ENCODE data around the gene TPD52L2.
"Not testable (repeated sequence)": the region's sequence is repeated elsewhere in the genome, so short reads cannot be mapped to it uniquely, and the experiment has no call there.

TPD52L2 gene

DNA sequence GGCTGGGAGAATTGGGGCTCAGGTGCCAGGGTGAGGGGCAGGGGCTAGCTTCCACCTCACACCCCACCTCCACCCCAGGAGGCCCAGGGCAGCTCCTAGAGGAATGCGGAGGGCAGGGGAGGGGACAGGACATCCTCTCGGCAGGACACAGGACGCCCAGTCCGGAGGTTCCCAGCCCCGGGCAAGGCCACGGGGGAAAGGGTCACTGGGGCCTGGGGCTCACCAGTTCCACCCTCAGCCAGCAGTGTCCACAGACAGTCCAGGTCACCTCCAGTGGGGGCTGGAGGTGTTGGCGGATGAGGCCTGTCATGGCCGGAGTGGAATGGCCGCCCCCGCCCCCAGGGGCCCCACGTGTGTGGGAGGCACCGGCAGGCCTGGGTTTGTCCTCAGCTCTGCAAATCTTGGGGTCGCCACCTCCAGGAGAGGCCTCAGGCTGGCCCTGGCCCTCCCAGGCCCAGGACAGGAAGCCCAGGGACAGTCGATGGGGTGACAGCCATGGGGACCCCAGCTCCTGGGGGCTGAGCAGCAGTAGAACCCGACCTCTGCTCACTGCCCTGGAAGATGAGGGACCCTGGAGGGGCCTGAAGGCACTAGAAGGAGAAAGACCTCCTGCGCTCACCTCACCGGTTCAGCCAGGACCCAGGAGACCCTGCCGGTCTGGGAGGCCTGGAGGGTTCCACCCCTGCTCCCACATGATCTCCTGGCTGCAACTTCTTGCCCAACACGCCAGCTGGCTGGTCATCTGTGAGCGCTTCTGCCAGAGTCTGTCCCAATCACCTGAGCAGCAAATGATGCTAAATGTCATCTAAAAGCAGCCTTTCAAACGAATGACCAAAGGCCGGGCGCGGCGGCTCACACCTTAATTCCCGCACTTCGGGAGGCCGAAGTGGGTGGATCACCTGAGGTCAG lies 16.8 kb upstream of the TPD52L2 start:
- peaks cover 2 to 70% (median 65%) of the 10 kb centered on the region in 4 experiments for H3K4me1 ChIP-seq (ENCODE audit: control extremely low read depth in 1 of 4, control insufficient read depth in 4 of 4, insufficient read depth in 4 of 4, low read length in 3 of 4)
- CTCF ChIA-PET, result interaction anchor here (0.7 to 1.8 kb wide), 3 partner anchors 11 to 311 kb away, joined by 3 to 5 read pairs (median 3); partner anchors contain the start of gene PTK6
- POLR2A ChIA-PET, result interaction anchor here (1.2 kb wide), 1 partner anchor 11 kb away, joined by 8 read pairs; no protein-coding TSS in a partner anchor
- no peaks in the 10 kb centered on the region for H3K36me3 ChIP-seq (ENCODE audit: control insufficient read depth in 4 of 4, insufficient read depth in 4 of 4, low read length in 3 of 4)
- H3K4me3 ChIP-seq (ENCODE audit: control insufficient read depth in 1 of 7, extremely low read depth in 1 of 7, insufficient read depth in 4 of 7, low read depth in 2 of 7, low read length in 6 of 7), result peak overlapping the region in 4 of 7 experiments; percentile 28 to 48 (median 40)
- WGBS (ENCODE audit: insufficient coverage), result 64% methylated on average over 21 of the region's 28 CpGs
- no peaks in the 10 kb centered on the region for H3K9me3 ChIP-seq (ENCODE audit: control extremely low read depth in 1 of 5, control insufficient read depth in 4 of 5, insufficient read depth in 2 of 5, low read depth in 1 of 5, low read length in 4 of 5)
- H3K27ac ChIP-seq (ENCODE audit: insufficient read depth in 1 of 2, low read depth in 1 of 2, low read length in 2 of 2, poor library complexity in 1 of 2, severe bottlenecking in 2 of 2), result peak overlapping the region in 1 of 2 experiments; percentile 34
- no peak for DNase-seq
- no peaks in the 10 kb centered on the region for H3K27me3 ChIP-seq (replicated peaks in 2 of 5; ENCODE audit: control insufficient read depth in 4 of 5, insufficient read depth in 5 of 5, low read length in 4 of 5)

DNA sequence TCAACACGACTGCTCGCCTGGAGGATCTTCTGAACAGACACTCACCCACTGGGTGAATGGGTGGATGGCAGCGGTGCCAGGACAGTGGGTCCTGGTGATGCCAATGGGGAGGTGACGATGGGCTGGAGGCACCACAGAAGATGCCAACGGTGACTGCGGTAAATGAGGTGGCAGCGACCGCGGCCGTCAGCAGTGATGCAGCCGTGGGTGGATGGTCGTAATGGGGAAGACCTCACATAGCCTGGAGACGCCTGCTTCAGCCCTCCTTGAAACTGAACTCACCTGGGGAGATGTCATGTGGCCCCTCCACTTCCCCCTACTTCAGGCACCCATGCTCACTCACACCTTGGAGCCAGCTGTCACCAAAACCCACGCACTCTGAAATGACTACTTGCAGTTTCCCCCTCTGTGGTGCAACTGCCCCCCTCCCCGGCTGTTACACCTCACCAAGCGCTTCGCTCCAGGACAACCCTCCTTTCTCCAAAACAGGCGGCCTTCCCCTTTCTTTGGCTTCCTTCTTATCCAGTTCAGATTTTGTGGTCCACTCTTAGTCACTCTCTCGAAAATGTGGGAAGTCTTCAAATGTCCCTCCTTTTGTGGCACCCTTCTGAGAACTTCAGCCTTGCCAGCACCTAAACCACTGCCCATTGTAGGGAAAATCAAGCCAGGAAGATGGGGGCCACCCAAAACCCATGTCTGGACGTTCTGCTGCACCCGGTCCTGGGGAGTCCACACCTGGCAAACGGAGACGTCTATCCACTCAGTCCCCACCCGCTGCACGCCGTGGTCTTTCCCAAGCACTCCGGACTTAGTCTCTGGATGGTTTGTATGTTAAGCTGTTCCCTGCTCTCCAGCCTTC lies 14.2 kb upstream of the TPD52L2 start:
- ChIA-PET POLR2A (no interaction called here), CTCF (interaction anchor here (1.2 kb wide), 1 partner anchor 10 kb away, joined by 3 read pairs; no protein-coding TSS in a partner anchor)
- Histone ChIP-seq H3K27ac (ENCODE audit: insufficient read depth in 1 of 2, low read depth in 1 of 2, low read length in 2 of 2, poor library complexity in 1 of 2, severe bottlenecking in 2 of 2) (no peak overlapping the region), H3K4me3 (ENCODE audit: control insufficient read depth in 1 of 7, extremely low read depth in 1 of 7, insufficient read depth in 4 of 7, low read depth in 2 of 7, low read length in 6 of 7) (no peak overlapping the region), H3K4me1 (ENCODE audit: control extremely low read depth in 1 of 4, control insufficient read depth in 4 of 4, insufficient read depth in 4 of 4, low read length in 3 of 4) (peaks cover 2 to 72% (median 67%) of the 10 kb centered on the region in 4 experiments), H3K27me3 (replicated peaks in 2 of 5; ENCODE audit: control insufficient read depth in 4 of 5, insufficient read depth in 5 of 5, low read length in 4 of 5) (no peaks in the 10 kb centered on the region), H3K9me3 (ENCODE audit: control extremely low read depth in 1 of 5, control insufficient read depth in 4 of 5, insufficient read depth in 2 of 5, low read depth in 1 of 5, low read length in 4 of 5) (no peaks in the 10 kb centered on the region), H3K36me3 (ENCODE audit: control insufficient read depth in 4 of 4, insufficient read depth in 4 of 4, low read length in 3 of 4) (no peaks in the 10 kb centered on the region)
- DNase-seq, result peak in 2 of 3 donors; percentile 75 to 77
- 75% methylated on average over 22 of the region's 27 CpGs for WGBS (ENCODE audit: insufficient coverage)

DNA sequence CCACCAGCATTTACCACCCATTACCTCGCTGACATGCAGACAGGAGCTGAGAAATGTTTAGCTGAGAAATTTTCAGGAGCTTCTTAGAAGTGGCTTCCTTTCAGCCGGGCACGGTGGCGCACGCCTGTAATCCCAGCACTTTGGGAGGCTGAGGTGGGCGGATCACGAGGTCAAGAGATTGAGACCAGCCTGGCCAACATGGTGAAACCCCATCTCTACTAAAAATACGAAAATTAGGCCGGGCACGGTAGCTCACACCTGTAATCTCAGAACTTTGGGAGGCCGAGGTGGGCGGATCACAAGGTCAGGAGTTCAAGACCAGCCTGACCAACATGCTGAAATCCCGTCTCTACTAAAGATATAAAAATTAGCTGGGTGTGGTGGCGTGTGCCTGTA lies 13.5 kb upstream of the TPD52L2 start:
- CTCF ChIA-PET, result interaction anchor here (1.2 kb wide), 1 partner anchor 11 kb away, joined by 3 read pairs; no protein-coding TSS in a partner anchor

DNA sequence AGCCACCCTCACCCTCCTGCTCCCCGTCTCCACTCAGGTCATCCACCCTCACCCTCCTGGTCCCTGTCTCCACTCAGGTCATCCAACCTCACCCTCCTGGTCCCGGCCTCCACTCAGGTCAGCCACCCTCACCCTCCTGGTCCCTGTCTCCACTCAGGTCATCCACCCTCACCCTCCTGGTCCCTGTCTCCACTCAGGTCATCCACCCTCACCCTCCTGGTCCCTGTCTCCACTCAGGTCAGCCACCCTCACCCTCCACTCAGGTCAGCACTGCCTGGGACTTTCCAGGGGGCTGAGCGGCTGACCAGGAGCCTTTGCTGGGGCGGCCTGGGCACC lies 11.4 kb upstream of the TPD52L2 start:
- not testable (repeated sequence) for H3K9me3 ChIP-seq (ENCODE audit: control extremely low read depth in 1 of 5, control insufficient read depth in 4 of 5, insufficient read depth in 2 of 5, low read depth in 1 of 5, low read length in 4 of 5); H3K27me3 ChIP-seq (replicated peaks in 2 of 5; ENCODE audit: control insufficient read depth in 4 of 5, insufficient read depth in 5 of 5, low read length in 4 of 5); H3K27ac ChIP-seq (ENCODE audit: insufficient read depth in 1 of 2, low read depth in 1 of 2, low read length in 2 of 2, poor library complexity in 1 of 2, severe bottlenecking in 2 of 2); DNase-seq; H3K36me3 ChIP-seq (ENCODE audit: control insufficient read depth in 4 of 4, insufficient read depth in 4 of 4, low read length in 3 of 4)
- Histone ChIP-seq H3K4me3 (ENCODE audit: control insufficient read depth in 1 of 7, extremely low read depth in 1 of 7, insufficient read depth in 4 of 7, low read depth in 2 of 7, low read length in 6 of 7) (peak overlapping the region in 3 of 7 experiments; percentile 40 to 59 (median 53)), H3K4me1 (ENCODE audit: control extremely low read depth in 1 of 4, control insufficient read depth in 4 of 4, insufficient read depth in 4 of 4, low read length in 3 of 4) (peaks cover 0 to 69% (median 61%) of the 10 kb centered on the region in 4 experiments)
- CTCF ChIA-PET, result interaction anchor here (1.3 to 2.5 kb wide), 2 partner anchors 11 to 52 kb away, joined by 3 to 12 read pairs; partner anchors contain the start of gene TPD52L2
- WGBS (ENCODE audit: insufficient coverage), result 92% methylated on average over 2 of the region's 4 CpGs
- POLR2A ChIA-PET, result interaction anchor here (1.0 kb wide), 1 partner anchor 11 kb away, joined by 3 read pairs; the partner anchor contains the start of gene TPD52L2

More for the DNA sequence above, 13.5 kb upstream of the TPD52L2 start:
- H3K9me3 ChIP-seq (ENCODE audit: control extremely low read depth in 1 of 5, control insufficient read depth in 4 of 5, insufficient read depth in 2 of 5, low read depth in 1 of 5, low read length in 4 of 5); H3K27ac ChIP-seq (ENCODE audit: insufficient read depth in 1 of 2, low read depth in 1 of 2, low read length in 2 of 2, poor library complexity in 1 of 2, severe bottlenecking in 2 of 2); DNase-seq; H3K4me3 ChIP-seq (ENCODE audit: control insufficient read depth in 1 of 7, extremely low read depth in 1 of 7, insufficient read depth in 4 of 7, low read depth in 2 of 7, low read length in 6 of 7); H3K36me3 ChIP-seq (ENCODE audit: control insufficient read depth in 4 of 4, insufficient read depth in 4 of 4, low read length in 3 of 4); POLR2A ChIA-PET; H3K27me3 ChIP-seq (replicated peaks in 2 of 5; ENCODE audit: control insufficient read depth in 4 of 5, insufficient read depth in 5 of 5, low read length in 4 of 5): not testable (repeated sequence)
- peaks cover 2 to 71% (median 63%) of the 10 kb centered on the region in 4 experiments for H3K4me1 ChIP-seq (ENCODE audit: control extremely low read depth in 1 of 4, control insufficient read depth in 4 of 4, insufficient read depth in 4 of 4, low read length in 3 of 4)
- WGBS (ENCODE audit: insufficient coverage), result 97% methylated on average over 7 of the region's 14 CpGs

DNA sequence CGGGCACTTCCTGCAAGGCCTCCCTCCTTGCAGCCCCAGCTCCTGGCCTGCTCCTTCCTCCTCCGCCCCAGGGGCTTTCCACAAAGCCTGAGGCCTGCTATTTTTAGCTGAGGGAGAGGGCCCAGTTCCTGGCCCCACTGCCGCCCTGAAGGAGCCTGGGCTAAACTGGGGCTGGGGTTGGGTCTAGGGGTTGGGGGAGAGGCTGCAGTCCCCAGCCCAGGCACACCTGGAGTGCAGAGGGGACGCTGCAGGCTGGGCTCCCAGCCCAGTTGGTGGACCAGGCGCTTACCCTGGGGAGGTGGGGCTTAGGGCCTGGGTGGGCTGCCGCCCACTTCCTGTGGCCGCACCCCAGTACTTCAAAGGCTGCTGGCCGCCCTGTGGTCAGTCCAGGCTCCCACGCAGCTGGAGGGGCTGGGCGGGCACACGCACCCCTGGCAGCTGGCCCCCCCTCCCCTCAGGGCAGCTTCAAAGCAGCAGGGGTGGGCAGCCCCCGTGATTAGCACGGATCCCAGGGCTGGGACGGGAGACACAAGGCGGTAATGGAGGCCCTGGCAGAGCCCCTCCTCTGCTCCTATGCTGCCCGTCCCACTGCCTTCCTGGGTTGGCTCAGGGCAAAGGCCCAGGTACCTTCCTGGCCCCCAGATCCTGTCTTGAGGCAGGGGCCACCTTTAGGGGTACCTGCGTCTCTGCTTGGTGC lies 10.9 kb upstream of the TPD52L2 start:
- Histone ChIP-seq H3K27ac (ENCODE audit: insufficient read depth in 1 of 2, low read depth in 1 of 2, low read length in 2 of 2, poor library complexity in 1 of 2, severe bottlenecking in 2 of 2) (peak overlapping the region in 1 of 2 experiments; percentile 61), H3K9me3 (ENCODE audit: control extremely low read depth in 1 of 5, control insufficient read depth in 4 of 5, insufficient read depth in 2 of 5, low read depth in 1 of 5, low read length in 4 of 5) (no peaks in the 10 kb centered on the region), H3K4me3 (ENCODE audit: control insufficient read depth in 1 of 7, extremely low read depth in 1 of 7, insufficient read depth in 4 of 7, low read depth in 2 of 7, low read length in 6 of 7) (peak overlapping the region in 4 of 7 experiments; percentile 1 to 59 (median 46)), H3K36me3 (ENCODE audit: control insufficient read depth in 4 of 4, insufficient read depth in 4 of 4, low read length in 3 of 4) (no peaks in the 10 kb centered on the region), H3K4me1 (ENCODE audit: control extremely low read depth in 1 of 4, control insufficient read depth in 4 of 4, insufficient read depth in 4 of 4, low read length in 3 of 4) (peaks cover 0 to 71% (median 66%) of the 10 kb centered on the region in 4 experiments), H3K27me3 (replicated peaks in 2 of 5; ENCODE audit: control insufficient read depth in 4 of 5, insufficient read depth in 5 of 5, low read length in 4 of 5) (no peaks in the 10 kb centered on the region)
- CTCF ChIA-PET, result interaction anchor here (1.3 to 2.5 kb wide), 2 partner anchors 10 to 53 kb away, joined by 3 to 12 read pairs; partner anchors contain the start of gene TPD52L2
- POLR2A ChIA-PET, result interaction anchor here (0.8 to 1.0 kb wide), 2 partner anchors 11 to 16 kb away, joined by 3 read pairs; partner anchors contain the start of gene TPD52L2
- 8% methylated on average over 15 of the region's 17 CpGs for WGBS (ENCODE audit: insufficient coverage)
- peak in 2 of 3 donors; percentile 73 to 74 for DNase-seq

DNA sequence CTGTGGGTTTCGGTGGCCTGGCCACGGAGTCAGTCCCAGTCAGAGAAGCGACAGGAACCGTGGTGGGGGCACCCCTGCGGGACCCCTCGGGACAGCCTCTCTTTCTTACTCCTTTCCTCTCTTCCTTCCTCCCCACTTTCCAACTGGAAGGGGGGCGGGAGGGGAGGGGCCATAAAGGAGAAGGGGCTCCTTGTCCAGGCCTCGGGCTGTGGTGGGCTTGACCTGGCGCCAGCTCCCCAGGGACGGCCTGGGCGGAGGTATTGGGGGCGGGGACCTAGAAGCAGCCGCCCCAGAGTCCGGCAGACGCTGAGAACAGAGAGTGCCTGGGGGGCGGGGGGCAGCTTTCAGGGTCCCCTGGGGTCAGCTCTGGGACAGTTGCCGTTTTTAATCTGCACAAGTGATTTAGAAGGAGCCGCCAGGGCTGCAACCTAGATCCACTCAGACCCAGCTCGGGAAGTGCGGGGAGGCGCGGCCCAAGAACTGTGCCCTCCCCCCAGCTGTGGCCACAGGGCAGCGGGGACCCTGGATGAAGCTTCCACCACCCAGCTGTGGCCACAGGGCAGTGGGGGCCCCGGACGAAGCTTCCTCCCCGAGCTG lies 10.2 kb upstream of the TPD52L2 start:
- H3K27me3 ChIP-seq (replicated peaks in 2 of 5; ENCODE audit: control insufficient read depth in 4 of 5, insufficient read depth in 5 of 5, low read length in 4 of 5), result no peaks in the 10 kb centered on the region
- 13% methylated on average over 18 of the region's 26 CpGs for WGBS (ENCODE audit: insufficient coverage)
- H3K27ac ChIP-seq (ENCODE audit: insufficient read depth in 1 of 2, low read depth in 1 of 2, low read length in 2 of 2, poor library complexity in 1 of 2, severe bottlenecking in 2 of 2), result peak overlapping the region in 1 of 2 experiments; percentile 61
- H3K36me3 ChIP-seq (ENCODE audit: control insufficient read depth in 4 of 4, insufficient read depth in 4 of 4, low read length in 3 of 4), result no peaks in the 10 kb centered on the region
- no peaks in the 10 kb centered on the region for H3K9me3 ChIP-seq (ENCODE audit: control extremely low read depth in 1 of 5, control insufficient read depth in 4 of 5, insufficient read depth in 2 of 5, low read depth in 1 of 5, low read length in 4 of 5)
- no peak for DNase-seq
- CTCF ChIA-PET, result interaction anchor here (1.1 to 2.5 kb wide), 3 partner anchors 9 to 317 kb away, joined by 3 to 12 read pairs (median 4); partner anchors contain the start of gene TPD52L2
- H3K4me3 ChIP-seq (ENCODE audit: control insufficient read depth in 1 of 7, extremely low read depth in 1 of 7, insufficient read depth in 4 of 7, low read depth in 2 of 7, low read length in 6 of 7), result peak overlapping the region in 4 of 7 experiments; percentile 1 to 59 (median 46)
- POLR2A ChIA-PET, result interaction anchor here (0.6 to 0.8 kb wide), 2 partner anchors 10 to 16 kb away, joined by 3 read pairs; partner anchors contain the start of gene TPD52L2
- H3K4me1 ChIP-seq (ENCODE audit: control extremely low read depth in 1 of 4, control insufficient read depth in 4 of 4, insufficient read depth in 4 of 4, low read length in 3 of 4), result peaks cover 0 to 78% (median 72%) of the 10 kb centered on the region in 4 experiments

Data from common myeloid progenitor, CD34-positive (primary cell).